MM.1S (cell line): ENCODE results near the gene CD109.

Experiments
- DNase-seq: peaks from one replicate; pipeline ENCODE4 v3.0.0-alpha.2; 2015
- H2AFZ ChIP-seq: fragments of 300-600 bp; sonication (generic); 2 replicates; pipeline ENCODE4 v1.6.0; 2016; ENCODE audit warnings: antibody characterized with exemption, low read length
- H3F3A ChIP-seq: fragments of 300-600 bp; sonication (generic); 2 replicates; pipeline ENCODE4 v1.6.1; 2016; ENCODE audit warnings: mild to moderate bottlenecking, antibody characterized with exemption, low read length, moderate library complexity, mixed read lengths; ENCODE audit not compliant: insufficient read depth
- H3K27ac ChIP-seq: fragments of 300-600 bp; sonication (generic); 2 replicates; pipeline ENCODE4 v1.5.1; 2016; ENCODE audit warnings: mild to moderate bottlenecking, low read length
- H3K27me3 ChIP-seq: fragments of 300-600 bp; sonication (generic); replicated peaks from 2 replicates; pipeline ENCODE4 v1.6.0; 2016; ENCODE audit warnings: low read length; ENCODE audit not compliant: insufficient read depth
- H3K36me3 ChIP-seq: fragments of 300-600 bp; sonication (generic); replicated peaks from 2 replicates; pipeline ENCODE4 v1.6.1; 2016; ENCODE audit warnings: mild to moderate bottlenecking, low read length, mixed read lengths; ENCODE audit not compliant: insufficient read depth
- H3K4me1 ChIP-seq: fragments of 300-600 bp; sonication (generic); 2 replicates; pipeline ENCODE4 v1.6.1; 2016; ENCODE audit warnings: low read length, mixed read lengths
- H3K4me2 ChIP-seq: fragments of 300-600 bp; sonication (generic); 2 replicates; pipeline ENCODE4 v1.6.0; 2016; ENCODE audit warnings: low read depth, low read length
- H3K4me3 ChIP-seq: fragments of 300-600 bp; sonication (generic); 2 replicates; pipeline ENCODE4 v1.5.1; 2016; ENCODE audit warnings: low read length, mixed read lengths
- H3K79me2 ChIP-seq: fragments of 300-600 bp; sonication (generic); 2 replicates; pipeline ENCODE4 v1.6.1; 2016; ENCODE audit warnings: mixed run types, low read length, mixed read lengths
- H3K9ac ChIP-seq: fragments of 300-600 bp; sonication (generic); 2 replicates; pipeline ENCODE4 v1.6.1; 2016; ENCODE audit warnings: low read length, mixed read lengths
- H3K9me2 ChIP-seq: fragments of 300-600 bp; sonication (generic); replicated peaks from 2 replicates; pipeline ENCODE4 v1.6.1; 2016; ENCODE audit warnings: mild to moderate bottlenecking, low read length, mixed read lengths; ENCODE audit not compliant: insufficient read depth
- H3K9me3 ChIP-seq: fragments of 300-600 bp; sonication (generic); replicated peaks from 2 replicates; pipeline ENCODE4 v1.6.1; 2016; ENCODE audit warnings: mild to moderate bottlenecking, low read length, mixed read lengths; ENCODE audit not compliant: insufficient read depth
- H4K20me1 ChIP-seq: fragments of 300-600 bp; sonication (generic); 2 replicates; pipeline ENCODE4 v1.6.1; 2016; ENCODE audit warnings: mild to moderate bottlenecking, low read length, moderate library complexity, mixed read lengths; ENCODE audit not compliant: insufficient read depth
- EZH2 ChIP-seq: fragments of 300-600 bp; sonication (generic); optimal IDR thresholded peaks from 2 replicates; pipeline ENCODE3; 2017; ENCODE audit warnings: low read depth, mild to moderate bottlenecking, antibody characterized with exemption, low read length, mixed read lengths
- EZH2phosphoT487 ChIP-seq: fragments of 300-600 bp; sonication (generic); IDR thresholded peaks from 2 replicates; pipeline ENCODE4 v1.6.1; 2018; ENCODE audit warnings: antibody characterized with exemption, low read length
- TF ChIP-seq, protein P1 (sequence below): fragments of 300-600 bp; sonication (generic); IDR thresholded peaks from 2 replicates; pipeline ENCODE4 v1.5.1; 2016; ENCODE audit warnings: antibody characterized with exemption, low read length, mixed read lengths

The CD109 gene

DNA sequence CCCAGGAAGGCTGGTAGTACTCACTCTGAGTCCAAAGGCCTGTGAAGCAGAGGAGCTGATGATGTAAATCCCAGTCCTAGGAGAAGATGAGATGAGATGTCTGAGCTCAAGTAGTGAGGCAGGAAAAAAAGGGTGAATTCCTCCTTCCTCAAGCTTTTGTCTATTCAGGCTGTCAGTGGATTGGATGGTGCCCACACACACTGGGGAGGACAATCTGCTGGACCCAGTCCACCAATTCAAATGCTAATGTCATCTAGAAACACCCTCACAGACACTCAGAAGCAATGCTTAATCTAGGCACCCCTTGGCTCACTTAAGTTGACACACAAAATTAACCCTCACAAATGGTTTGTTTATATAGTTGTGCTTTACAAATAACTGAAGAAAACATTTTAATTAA is 94.6 kb downstream of the CD109 start:
- no peaks in the 10 kb centered on the region for H3K27me3 ChIP-seq
- H3K27ac ChIP-seq = no peak overlapping the region
- no peak overlapping the region for H2AFZ ChIP-seq
- no peak overlapping the region for H3K4me3 ChIP-seq
- no peaks in the 10 kb centered on the region for H3F3A ChIP-seq
- H3K9me2 ChIP-seq = no peaks in the 10 kb centered on the region
- DNase-seq = no peak
- no peak overlapping the region for H3K9ac ChIP-seq
- H3K4me2 ChIP-seq = no peak overlapping the region
- H3K4me1 ChIP-seq = no peaks in the 10 kb centered on the region
- no peaks in the 10 kb centered on the region for H3K36me3 ChIP-seq
- no peaks in the 10 kb centered on the region for H3K79me2 ChIP-seq
- TF ChIP-seq, protein P1, sequence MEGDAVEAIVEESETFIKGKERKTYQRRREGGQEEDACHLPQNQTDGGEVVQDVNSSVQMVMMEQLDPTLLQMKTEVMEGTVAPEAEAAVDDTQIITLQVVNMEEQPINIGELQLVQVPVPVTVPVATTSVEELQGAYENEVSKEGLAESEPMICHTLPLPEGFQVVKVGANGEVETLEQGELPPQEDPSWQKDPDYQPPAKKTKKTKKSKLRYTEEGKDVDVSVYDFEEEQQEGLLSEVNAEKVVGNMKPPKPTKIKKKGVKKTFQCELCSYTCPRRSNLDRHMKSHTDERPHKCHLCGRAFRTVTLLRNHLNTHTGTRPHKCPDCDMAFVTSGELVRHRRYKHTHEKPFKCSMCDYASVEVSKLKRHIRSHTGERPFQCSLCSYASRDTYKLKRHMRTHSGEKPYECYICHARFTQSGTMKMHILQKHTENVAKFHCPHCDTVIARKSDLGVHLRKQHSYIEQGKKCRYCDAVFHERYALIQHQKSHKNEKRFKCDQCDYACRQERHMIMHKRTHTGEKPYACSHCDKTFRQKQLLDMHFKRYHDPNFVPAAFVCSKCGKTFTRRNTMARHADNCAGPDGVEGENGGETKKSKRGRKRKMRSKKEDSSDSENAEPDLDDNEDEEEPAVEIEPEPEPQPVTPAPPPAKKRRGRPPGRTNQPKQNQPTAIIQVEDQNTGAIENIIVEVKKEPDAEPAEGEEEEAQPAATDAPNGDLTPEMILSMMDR = no peak
- TF ChIP-seq EZH2 (no peak), EZH2phosphoT487 (no peak)
- no peaks in the 10 kb centered on the region for H3K9me3 ChIP-seq
- H4K20me1 ChIP-seq = no peaks in the 10 kb centered on the region

DNA sequence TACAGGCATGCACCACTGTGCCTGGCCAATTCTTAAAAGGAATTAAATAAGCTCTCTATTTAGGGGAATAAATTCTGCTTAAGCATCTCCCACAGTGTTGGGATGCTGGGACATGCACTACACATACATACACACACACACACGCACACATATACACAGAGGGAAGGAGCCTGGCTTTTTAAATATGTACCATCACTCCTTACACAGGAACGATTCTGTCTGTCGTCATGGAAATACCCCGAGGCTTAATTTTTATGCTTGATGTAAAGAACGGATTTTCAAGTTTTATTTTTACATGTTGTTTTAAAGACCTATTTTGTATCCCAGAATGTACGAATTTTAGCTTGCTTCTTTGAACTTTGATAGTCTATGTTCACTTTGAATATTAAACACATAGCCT is 95.3 kb downstream of the CD109 start:
- Histone ChIP-seq H3K4me3 (no peak overlapping the region), H3K27me3 (no peaks in the 10 kb centered on the region), H3K9me3 (no peaks in the 10 kb centered on the region), H3F3A (no peaks in the 10 kb centered on the region), H3K4me2 (no peak overlapping the region), H3K27ac (no peak overlapping the region), H3K9me2 (no peaks in the 10 kb centered on the region), H2AFZ (no peak overlapping the region), H3K9ac (no peak overlapping the region), H4K20me1 (no peaks in the 10 kb centered on the region), H3K36me3 (no peaks in the 10 kb centered on the region), H3K4me1 (no peaks in the 10 kb centered on the region), H3K79me2 (no peaks in the 10 kb centered on the region)
- DNase-seq = no peak
- TF ChIP-seq, protein P1 = no peak

GRCh38 chr6:73792738-73793137 is 96.7 kb downstream of the CD109 start:
- Histone ChIP-seq H3K9me2 (no peaks in the 10 kb centered on the region), H3F3A (no peaks in the 10 kb centered on the region), H3K36me3 (no peaks in the 10 kb centered on the region), H3K27me3 (no peaks in the 10 kb centered on the region), H3K9ac (no peak overlapping the region), H3K4me3 (no peak overlapping the region), H3K9me3 (no peaks in the 10 kb centered on the region), H4K20me1 (no peaks in the 10 kb centered on the region), H3K4me1 (no peaks in the 10 kb centered on the region), H3K4me2 (no peak overlapping the region), H2AFZ (no peak overlapping the region), H3K27ac (no peak overlapping the region), H3K79me2 (no peaks in the 10 kb centered on the region)
- no peak for TF ChIP-seq EZH2phosphoT487
- TF ChIP-seq, protein P1 = no peak
- DNase-seq = no peak

DNA sequence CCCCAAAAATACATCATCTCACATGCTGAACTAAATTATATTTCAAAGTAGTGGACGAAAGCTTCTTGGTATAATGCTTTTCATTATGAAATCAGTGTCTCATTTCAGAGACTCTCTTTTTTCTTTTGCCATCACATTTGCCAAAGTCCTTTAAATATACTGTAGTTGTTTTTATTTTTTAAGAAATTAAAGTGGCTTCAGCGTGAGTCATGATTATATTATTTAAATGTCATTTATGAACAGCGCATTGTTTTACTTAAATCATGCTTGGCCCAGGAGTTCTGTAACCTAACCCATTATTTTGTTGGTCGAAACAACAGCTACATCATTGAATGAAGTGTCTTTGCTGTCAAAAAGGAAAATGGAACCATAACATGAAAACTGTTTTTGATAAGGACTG is 100.9 kb downstream of the CD109 start:
- Histone ChIP-seq H2AFZ (no peak overlapping the region), H3K79me2 (no peaks in the 10 kb centered on the region), H3K9me3 (no peaks in the 10 kb centered on the region), H3K27me3 (no peaks in the 10 kb centered on the region), H3K9ac (no peak overlapping the region), H3F3A (no peaks in the 10 kb centered on the region), H4K20me1 (no peaks in the 10 kb centered on the region), H3K9me2 (no peaks in the 10 kb centered on the region), H3K36me3 (no peaks in the 10 kb centered on the region), H3K4me1 (no peaks in the 10 kb centered on the region), H3K27ac (no peak overlapping the region), H3K4me2 (no peak overlapping the region), H3K4me3 (no peak overlapping the region)
- no peak for DNase-seq
- TF ChIP-seq EZH2 = no peak
- no peak for TF ChIP-seq EZH2phosphoT487
- TF ChIP-seq, protein P1 = no peak
